HFF-Myc (cell line): ENCODE results near the gene PPDPF.

ENCODE experiments used
- DNase-seq: peaks from one replicate; pipeline ENCODE4 v3.0.0-alpha.2; 2011; ENCODE audit warnings: low read depth; ENCODE audit errors: extremely low read depth
- H3K4me3 ChIP-seq: replicated peaks from 2 replicates; pipeline ENCODE4 v1.5.1; 2011; ENCODE audit warnings: low read depth, mild to moderate bottlenecking, control low read depth, low read length
- TF ChIP-seq, protein P1 (sequence below): IDR thresholded peaks from 2 replicates; pipeline ENCODE4 v1.5.1; 2012; ENCODE audit warnings: mild to moderate bottlenecking, low read depth, low read length, control low read depth; ENCODE audit errors: missing control alignments

PPDPF gene

DNA sequence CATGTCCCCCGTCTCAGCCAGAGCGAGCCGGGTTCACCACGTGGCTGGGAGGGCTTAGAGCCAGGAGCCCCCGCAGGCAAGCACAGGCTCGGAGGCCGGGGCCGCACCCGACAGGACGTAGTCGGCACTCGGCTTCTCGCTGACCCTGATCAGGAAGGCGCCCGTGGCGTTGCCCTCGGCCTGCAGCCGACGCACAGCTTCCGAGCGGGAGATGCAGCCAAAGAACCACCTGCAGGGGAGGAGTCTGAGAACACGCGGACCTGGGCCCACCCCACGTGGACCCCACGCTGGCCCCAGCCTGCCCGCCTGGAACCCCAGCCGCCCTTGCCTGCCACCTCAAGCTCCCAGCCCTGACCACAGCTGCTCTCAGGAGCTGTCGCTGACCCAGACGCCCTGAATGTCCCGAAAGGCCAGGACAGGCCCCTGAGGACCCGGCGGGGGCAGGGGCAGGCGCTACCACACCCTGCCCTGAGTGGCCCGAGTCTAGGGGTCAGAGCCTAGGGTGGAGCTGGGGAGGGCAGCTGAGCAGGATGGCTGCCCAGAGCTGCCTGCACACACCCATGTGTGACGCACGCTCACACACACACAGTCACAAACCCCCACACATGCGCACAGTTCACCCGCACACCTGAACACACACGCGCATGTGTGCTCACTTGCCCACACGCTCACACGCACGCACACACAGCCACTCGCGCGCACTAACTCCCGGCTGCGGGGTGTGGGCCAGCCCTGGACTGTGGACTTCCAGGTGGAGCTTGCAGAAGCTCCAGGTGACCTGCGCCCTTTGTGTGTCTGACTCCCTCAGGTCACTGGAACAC, 14.5 kb downstream of the PPDPF start:
- TF ChIP-seq, protein P1, sequence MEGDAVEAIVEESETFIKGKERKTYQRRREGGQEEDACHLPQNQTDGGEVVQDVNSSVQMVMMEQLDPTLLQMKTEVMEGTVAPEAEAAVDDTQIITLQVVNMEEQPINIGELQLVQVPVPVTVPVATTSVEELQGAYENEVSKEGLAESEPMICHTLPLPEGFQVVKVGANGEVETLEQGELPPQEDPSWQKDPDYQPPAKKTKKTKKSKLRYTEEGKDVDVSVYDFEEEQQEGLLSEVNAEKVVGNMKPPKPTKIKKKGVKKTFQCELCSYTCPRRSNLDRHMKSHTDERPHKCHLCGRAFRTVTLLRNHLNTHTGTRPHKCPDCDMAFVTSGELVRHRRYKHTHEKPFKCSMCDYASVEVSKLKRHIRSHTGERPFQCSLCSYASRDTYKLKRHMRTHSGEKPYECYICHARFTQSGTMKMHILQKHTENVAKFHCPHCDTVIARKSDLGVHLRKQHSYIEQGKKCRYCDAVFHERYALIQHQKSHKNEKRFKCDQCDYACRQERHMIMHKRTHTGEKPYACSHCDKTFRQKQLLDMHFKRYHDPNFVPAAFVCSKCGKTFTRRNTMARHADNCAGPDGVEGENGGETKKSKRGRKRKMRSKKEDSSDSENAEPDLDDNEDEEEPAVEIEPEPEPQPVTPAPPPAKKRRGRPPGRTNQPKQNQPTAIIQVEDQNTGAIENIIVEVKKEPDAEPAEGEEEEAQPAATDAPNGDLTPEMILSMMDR: no peak
- no peak overlapping the region for H3K4me3 ChIP-seq
- no peak for DNase-seq

DNA sequence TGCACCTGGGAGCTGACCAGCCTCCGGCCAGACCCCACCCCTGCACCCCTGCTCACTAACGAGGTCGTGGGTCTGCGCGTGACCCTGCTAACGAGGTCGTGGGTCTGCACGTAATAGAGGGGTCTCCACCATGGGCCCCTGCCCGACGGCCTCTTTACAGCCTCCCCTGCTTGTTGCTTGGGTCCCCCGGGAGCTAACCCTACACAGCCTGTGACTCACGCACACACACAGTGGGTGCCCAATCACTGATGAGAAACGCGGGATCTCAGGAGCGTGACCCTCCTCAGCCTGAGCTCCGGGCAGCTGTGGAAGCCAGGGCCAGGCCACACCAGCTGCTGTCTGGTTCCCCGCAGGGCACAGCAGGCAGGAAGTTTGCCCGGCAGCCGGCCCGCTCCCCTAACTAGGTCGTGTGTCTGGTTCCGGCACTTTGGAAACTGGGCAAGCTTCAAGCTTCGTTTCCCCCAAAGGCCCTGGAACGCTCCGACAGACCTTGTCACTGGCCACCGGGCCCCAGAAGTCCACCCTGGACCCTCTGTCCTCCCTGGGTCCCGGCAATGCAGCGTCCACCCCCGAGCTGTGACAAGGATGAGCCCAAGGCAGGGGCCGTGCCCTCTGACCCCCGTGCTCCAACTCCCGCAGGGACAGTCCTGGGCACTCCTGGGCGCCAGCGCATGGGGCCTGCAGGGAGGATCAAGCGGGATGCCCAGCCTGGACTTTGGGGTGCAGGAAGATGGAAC, 15.8 kb downstream of the PPDPF start:
- no peak for DNase-seq
- TF ChIP-seq, protein P1: no peak
- no peak overlapping the region for H3K4me3 ChIP-seq

DNA sequence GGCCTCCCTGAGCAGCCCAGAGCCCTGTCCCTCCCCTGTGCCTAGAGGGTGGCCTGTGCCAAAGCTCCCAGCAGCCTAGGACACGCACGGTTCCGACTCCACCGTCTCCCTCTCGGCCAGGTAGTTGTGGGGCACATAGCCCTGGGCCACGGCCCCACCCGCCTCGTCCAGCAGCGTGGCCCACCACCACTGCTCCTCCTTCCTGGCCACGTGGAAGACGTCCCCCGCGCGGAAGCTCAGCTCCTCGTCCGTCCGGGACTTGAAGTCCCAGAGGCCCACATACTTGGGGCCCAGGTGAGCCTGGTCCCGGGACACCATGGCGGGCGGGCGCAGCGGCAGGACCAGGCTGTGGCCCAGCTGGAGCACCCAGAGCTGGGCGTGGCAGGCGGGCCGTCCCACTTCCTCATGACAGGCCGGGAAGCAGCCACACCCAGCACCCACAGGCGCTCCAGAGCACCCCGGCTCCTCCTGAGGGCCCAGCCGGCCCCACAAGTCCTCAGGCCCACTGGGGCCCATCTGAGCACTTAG, 16.5 kb downstream of the PPDPF start, which contains the start of gene PTK6:
TSS of gene PTK6 (minus strand) at position 380 of the 528 bp plus-strand sequence. CDS start at position 318, 62 bp downstream.
- no peak for DNase-seq
- TF ChIP-seq, protein P1: no peak
- no peak within 1 kb of the TSS for H3K4me3 ChIP-seq

DNA sequence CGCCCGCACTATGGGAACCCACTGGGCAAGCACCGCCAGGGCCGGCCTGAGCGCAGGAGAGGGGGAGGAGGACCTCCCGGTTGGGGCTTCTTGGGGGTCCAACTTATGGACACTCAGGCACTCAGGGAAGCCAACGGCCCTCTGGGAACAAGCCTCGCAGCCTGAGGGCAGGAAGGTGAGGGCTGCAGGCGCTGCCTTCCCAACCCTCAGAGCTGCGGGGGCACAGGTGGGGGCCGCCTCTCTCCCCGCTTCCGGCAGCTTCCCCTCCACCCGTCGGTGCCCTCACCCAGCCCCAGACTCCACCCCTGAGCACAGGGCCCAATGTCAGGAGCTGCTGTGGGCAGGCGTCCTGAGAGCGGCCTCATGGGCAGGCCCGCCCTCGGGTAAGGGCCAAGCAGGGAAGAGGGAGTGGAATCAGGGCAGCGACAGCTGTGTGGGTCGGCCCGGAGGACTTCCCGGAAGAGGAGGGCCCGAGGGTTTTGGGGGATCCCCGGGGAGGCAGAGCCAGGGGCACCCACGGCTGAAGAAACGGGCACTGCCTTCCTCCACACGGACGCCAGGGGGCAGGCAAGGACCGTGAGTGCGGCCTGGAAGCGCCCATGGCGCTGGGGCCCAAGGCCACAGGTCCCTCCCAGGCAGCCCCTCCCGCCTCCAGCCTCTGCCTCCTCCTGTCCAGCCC, 17.1 kb downstream of the PPDPF start:
- TF ChIP-seq, protein P1: peak; percentile 86
- no peak overlapping the region for H3K4me3 ChIP-seq
- DNase-seq: peak; percentile 65

DNA sequence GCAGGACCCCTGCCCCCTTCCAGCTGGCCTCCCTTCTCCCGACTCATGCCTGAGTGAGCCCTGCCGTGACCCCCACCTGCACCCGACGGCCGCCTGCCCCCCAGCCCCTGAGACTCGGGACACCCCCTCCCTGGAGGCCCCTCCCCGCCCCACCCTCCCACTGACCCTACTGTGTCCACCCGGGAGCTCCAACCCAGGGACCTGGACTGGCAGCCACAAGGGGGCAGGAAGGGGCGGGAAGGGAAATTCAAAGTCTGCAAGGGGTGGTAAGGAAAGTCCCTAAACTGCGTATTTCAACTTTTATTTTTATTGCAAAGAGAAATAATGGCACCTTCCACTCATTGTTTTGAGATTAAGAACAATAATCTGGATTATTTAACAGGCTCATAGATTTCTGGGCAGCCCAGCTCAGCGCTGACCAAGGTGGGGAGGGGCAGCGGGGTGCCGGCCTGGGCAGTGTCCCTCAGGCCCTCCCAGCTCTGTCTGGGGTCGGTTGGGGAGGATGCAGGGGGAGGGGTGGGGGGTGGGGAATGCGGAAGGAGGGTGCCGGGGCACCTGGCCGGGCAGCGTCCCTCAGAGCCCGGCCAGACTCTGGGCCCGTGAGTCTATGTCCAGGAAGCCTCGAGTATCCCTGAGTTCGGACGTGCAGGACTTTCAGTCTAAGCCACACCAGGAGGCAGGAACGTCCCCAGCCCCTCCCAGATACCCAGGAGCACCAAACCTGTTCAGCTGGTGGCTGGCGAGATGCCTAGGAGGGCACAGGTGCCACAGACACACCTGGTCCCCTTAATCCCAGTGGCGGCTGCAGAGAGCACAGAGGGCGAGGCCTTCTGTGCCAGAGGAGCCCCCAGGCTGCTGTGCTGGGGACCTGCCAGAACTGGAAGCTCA, 17.9 kb downstream of the PPDPF start:
- TF ChIP-seq, protein P1: no peak
- DNase-seq: no peak
- H3K4me3 ChIP-seq: no peak overlapping the region

DNA sequence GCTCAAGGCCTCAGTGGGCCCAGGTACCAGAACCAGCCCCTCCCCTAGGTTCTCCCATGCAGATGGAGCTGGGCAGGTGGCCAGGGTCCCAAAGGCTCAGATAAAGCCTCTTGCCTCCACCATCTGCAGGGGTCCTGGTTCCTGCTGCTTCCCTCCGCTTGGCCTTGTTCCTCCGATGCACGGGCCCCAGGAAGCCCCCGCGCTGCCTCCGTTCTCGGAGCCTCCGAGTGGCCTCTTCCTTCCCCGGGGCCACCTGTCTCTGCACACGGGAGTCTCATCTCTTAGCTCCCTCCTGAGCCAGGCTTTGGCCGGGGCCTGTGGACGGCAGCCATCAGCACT, 18.5 kb downstream of the PPDPF start:
- TF ChIP-seq, protein P1: no peak
- H3K4me3 ChIP-seq: no peak overlapping the region
- DNase-seq: no peak
